Sciatic nerve (tissue), 2 donors: Measurements from ENCODE around the gene SPON2. TPM values are rescaled to one million over a fixed set of nuclear protein-coding genes. Genes with fewer than 3 reads are reported as not detected.
A peak's percentile ranks its signal among the peaks of the same experiment; 100 is the strongest.

Experiments used
- ATAC-seq: fragments of 200-7000 bp; cut with Tn5 transposase; one replicate; pipeline ENCODE4 v1.9.1; 2020; ENCODE audit warnings: mild to moderate bottlenecking, moderate library complexity
- DNase-seq: peaks from one replicate; pipeline ENCODE4 v3.0.0-alpha.2; 2020; ENCODE audit warnings: low spot score
- intact Hi-C: fragments of 100-400 bp; cut with DNase I; formaldehyde crosslinking; loops from one replicate; pipeline ENCODE4 v1.14.2; 2022
- total RNA-seq: library from RNA; stranded (reverse); fragmentation: NEBNext Ultra II Directional; extraction: Animal tissue kit (Norgen Biotek cat#: 25700); gene quantifications from one replicate; pipeline ENCODE4 v1.2.1, GENCODE V29; 2021
- donor health status: DM: no; HTN: no; CAD: no.
- donor health status: DM: no; HTN: no; CAD: no.

Gene SPON2
- total RNA-seq, 1 donor from 2014 or later: 35.6 TPM

DNA sequence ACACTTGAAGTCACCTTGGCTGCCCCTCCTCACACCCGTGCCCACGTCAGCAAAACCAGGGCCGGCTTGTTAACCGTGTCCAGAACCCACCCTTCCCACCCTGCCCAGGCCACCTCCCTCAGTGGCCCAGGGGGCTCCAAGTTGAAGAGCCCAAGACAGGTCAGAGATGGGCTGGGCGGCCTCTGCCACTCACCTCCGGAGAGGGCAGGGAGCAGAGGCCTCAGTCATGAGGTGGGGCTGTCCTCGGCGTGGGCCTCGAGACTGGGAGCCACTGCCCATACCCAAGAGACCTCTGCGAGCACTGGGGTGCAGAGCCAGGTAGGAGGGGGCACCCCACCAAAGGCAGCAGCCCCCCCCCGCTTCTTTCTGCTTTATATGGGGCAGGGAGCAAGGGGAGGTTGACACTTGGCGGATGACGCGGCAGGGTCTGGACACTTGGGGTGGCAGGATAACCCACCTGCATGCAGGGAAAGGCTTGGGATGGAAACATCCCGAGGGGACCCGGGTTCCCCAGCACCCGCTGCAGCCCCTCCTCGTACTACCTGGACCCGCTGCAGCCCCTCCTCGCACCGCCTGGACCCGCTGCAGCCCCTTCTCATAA, 38.0 kb upstream of the SPON2 start:
- intact Hi-C loops: no loop called here
- peak; percentile 58 for DNase-seq
- no peak for ATAC-seq

DNA sequence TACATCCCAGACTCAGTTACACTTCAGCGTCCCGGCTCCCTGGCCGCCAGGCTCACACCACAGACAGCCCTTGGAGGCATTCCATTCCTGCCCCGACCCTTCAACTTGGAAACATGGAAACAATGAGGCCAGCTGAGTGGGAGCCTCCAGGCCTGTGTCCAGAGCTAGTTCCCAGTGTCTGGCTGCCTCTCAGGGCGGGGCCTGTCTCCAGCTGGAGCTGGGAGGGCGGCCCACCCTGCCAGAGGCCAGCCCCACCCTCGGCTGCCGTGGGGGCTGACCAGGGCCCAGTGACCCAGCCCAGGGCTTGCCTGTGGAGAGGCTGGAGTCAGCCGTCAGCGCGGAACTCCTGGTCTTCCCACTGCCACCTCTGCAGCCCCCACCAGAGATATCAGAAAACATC, 37.4 kb upstream of the SPON2 start:
- ATAC-seq (peak; percentile 89), DNase-seq (peak; percentile 85)
- intact Hi-C loops: no loop called here

DNA sequence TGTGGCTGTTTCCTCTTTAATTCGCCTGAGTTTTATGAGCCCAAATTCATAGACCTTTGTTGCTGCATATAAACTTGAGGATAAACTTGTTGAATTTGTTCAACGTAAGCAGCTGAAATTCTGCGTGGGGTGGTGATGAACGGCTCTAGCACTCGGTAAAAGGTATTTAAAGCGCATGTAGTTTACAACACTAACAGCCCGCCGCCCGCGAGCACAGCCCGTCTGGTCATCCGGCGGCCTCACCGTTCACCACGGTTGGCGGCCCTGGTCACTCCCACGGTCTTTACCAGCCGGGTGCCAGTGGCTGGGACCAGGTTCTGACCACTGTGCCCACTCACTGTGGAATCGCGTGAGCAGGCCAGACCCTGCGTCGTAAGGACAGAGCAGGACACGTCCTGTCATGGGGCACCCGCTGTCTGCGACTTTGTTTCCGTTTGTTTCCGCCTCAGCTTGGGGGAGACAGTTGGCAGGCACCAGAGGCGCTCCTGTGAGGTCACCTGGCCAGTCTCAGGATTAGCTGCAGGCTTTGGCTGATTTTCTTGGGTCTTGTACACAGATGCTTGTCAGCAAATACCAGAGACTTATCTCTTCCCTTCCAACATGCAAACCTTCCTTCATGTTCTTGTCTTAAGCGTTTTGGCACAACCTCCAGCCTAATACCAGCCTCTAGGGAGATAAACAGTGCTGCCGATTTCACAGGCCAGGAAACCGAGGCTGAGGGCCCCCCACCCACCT, 36.8 kb upstream of the SPON2 start:
- ATAC-seq (peak; percentile 1), DNase-seq (peak; percentile 62)
- intact Hi-C loops: no loop called here

DNA sequence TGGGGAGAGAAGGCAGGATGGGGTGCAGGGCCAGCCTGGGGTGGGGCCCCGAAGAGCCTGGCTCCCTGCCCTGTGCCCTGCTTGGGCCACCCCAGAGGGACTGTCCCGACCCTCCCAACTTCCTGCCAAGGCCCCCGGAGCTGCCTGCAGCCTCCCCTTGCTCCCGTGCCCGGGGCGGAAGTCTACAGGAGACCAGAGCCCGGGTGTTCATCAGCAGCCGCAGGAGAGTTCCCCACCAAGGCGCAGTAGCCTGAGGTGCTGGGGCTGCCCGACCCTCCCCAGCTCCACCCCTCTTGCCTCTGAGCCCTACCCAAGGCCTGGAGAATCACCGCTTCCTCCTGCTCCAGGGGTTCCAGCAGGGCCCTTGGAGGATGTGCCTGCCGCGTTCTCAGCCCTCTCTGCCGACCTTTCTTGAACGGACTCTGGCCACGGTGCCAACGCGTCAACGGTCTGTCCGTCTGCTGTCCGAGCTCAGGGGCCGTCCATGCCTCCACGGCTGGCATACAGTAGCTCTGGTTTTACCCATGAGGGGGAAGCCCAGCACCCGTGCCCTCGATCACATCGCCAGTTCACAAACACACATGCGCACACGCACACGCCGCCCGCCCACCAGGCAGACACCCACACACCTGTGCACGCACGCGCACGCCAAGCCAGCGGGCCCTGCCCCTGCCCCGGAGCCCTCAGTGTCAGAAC, 36.0 kb upstream of the SPON2 start:
- ATAC-seq (peak; percentile 3), DNase-seq (peak; percentile 62)
- intact Hi-C loops: no loop called here

GRCh38 chr4:1207603-1208265, 35.4 kb upstream of the SPON2 start:
- DNase-seq (peak; percentile 77), ATAC-seq (peak; percentile 72)
- intact Hi-C loops: no loop called here

- DNase-seq (peak; percentile 55), ATAC-seq (no peak)
- intact Hi-C loops: no loop called here
Observed at GRCh38 chr4:1207157-1207470, 34.7 kb upstream of the SPON2 start.

GRCh38 chr4:1206299-1207156, 34.1 kb upstream of the SPON2 start:
- intact Hi-C loops: no loop called here
- ATAC-seq: no peak
- DNase-seq: peak; percentile 56

- DNase-seq (peak; percentile 52), ATAC-seq (no peak)
- intact Hi-C loops: no loop called here
Observed at GRCh38 chr4:1205586-1206298, 33.4 kb upstream of the SPON2 start.

- DNase-seq: peak; percentile 52
- no peak for ATAC-seq
- intact Hi-C loops: no loop called here
Observed at GRCh38 chr4:1204828-1205585, 32.6 kb upstream of the SPON2 start.

GRCh38 chr4:1204286-1204827, 32.0 kb upstream of the SPON2 start:
- ATAC-seq (no peak), DNase-seq (no peak)
- intact Hi-C loops: no loop called here

- ATAC-seq: no peak
- intact Hi-C loops: no loop called here
- peak; percentile 18 for DNase-seq
Observed at GRCh38 chr4:1203026-1203616, 30.7 kb upstream of the SPON2 start.

DNA sequence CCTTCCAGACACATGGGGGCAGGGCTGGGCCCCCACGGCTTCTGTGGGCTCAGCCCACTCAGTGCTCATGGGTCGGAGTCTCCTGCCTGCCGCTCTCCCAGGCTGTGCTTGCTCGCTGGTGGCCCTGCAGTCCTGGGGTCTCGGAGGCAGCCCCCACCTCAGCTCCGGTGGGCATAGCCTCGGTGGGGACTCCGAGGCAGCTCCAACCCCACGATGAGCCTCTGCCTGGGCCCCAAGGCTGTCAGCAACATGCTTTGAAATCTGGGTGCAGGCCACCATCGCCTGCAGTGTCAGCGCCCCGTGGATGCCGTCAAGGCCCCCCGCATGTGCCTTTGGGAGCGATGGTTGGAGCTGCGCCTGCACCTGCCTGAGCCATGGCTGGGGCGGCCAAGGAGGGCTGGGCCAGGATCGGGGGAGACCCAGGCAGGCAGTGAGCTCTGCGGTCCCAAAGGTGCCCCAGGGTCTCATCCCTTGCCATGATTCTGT, 30.2 kb upstream of the SPON2 start:
- intact Hi-C loops: no loop called here
- ATAC-seq (no peak), DNase-seq (peak; percentile 52)

DNA sequence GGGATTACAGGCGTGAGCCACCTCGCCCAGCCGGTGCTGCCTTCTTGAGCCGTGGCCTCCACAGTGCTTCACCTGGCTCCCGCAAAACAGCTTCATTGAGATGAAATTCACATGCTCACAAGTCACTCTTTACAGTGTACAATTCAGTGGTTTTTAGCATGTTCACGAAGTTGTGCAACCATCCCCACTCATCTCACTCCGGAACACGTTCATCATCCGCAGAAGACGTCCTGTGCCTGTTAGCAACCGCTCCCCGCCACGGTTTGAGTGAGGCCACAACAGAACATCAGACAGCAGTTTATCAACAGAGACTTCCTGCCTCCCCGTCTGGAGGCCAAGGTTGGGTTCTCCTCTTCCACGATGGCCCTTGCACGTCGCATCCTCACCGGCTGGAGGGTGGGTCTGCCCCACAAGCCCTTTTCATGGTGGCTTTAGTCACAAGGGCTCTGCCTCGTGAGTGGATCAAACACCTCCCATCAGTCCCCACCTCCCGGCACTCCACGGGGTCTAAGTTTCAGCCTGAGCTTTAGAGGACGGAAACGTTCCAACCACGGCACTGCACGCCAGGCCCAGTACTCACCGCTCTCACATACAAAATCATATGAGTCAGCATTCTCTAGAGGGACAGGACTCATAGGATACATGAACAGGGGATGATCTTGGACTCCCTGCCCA, 29.6 kb upstream of the SPON2 start:
- ATAC-seq: peak; percentile 3
- intact Hi-C loops: no loop called here
- DNase-seq: peak; percentile 60

GRCh38 chr4:1200425-1201035, 28.1 kb upstream of the SPON2 start:
- peak; percentile 84 for ATAC-seq
- peak; percentile 71 for DNase-seq
- intact Hi-C loops: no loop called here

- intact Hi-C loops: no loop called here
- ATAC-seq: no peak
- peak; percentile 56 for DNase-seq
Observed at GRCh38 chr4:1199556-1200331, 27.4 kb upstream of the SPON2 start.
